LNCAP (cell line): ENCODE measurements around the gene HRH1.

Source experiments
- TF ChIP-seq, protein P1 (sequence below): fragments of 450-650 bp; IDR thresholded peaks from 2 replicates; pipeline ENCODE4 v1.5.1; 2017; ENCODE audit warnings: mild to moderate bottlenecking

HRH1 gene

DNA sequence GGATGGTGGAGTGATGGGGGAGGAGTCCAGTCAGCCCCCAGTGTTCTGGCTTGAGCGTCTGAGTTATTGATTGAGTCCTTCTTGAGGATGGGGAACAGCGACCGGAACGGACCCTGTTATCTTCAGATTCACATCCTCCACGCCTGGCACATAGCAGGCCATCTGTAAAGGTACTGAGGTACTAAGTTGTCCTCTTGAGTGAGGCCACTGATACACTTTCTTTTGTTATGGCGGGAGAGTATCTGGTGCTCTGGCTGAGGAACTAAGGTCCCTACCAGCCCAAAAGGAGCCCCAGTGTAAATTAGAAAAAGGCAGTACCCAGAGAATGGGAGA lies 16.7 kb upstream of the HRH1 start:
- TF ChIP-seq, protein P1, sequence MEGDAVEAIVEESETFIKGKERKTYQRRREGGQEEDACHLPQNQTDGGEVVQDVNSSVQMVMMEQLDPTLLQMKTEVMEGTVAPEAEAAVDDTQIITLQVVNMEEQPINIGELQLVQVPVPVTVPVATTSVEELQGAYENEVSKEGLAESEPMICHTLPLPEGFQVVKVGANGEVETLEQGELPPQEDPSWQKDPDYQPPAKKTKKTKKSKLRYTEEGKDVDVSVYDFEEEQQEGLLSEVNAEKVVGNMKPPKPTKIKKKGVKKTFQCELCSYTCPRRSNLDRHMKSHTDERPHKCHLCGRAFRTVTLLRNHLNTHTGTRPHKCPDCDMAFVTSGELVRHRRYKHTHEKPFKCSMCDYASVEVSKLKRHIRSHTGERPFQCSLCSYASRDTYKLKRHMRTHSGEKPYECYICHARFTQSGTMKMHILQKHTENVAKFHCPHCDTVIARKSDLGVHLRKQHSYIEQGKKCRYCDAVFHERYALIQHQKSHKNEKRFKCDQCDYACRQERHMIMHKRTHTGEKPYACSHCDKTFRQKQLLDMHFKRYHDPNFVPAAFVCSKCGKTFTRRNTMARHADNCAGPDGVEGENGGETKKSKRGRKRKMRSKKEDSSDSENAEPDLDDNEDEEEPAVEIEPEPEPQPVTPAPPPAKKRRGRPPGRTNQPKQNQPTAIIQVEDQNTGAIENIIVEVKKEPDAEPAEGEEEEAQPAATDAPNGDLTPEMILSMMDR = no peak

DNA sequence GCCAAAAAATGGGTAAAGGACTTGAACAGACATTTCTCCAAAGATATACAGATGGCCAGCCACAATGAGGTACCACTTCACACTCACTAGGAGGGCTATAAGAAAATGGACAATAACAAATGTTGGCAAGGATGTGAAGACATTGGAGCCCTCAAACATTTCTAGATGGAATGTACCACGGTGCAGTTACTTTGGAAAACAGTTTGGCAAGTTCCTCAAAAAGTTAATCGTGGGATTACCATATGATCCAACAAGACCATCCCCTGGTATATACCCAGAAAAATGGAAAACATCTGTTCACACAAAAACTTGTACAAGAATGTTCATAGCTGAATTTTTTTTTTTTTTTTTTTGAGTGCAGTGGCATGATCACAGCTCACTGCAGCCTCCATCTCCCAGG lies 15.9 kb upstream of the HRH1 start:
- TF ChIP-seq, protein P1 = no peak

DNA sequence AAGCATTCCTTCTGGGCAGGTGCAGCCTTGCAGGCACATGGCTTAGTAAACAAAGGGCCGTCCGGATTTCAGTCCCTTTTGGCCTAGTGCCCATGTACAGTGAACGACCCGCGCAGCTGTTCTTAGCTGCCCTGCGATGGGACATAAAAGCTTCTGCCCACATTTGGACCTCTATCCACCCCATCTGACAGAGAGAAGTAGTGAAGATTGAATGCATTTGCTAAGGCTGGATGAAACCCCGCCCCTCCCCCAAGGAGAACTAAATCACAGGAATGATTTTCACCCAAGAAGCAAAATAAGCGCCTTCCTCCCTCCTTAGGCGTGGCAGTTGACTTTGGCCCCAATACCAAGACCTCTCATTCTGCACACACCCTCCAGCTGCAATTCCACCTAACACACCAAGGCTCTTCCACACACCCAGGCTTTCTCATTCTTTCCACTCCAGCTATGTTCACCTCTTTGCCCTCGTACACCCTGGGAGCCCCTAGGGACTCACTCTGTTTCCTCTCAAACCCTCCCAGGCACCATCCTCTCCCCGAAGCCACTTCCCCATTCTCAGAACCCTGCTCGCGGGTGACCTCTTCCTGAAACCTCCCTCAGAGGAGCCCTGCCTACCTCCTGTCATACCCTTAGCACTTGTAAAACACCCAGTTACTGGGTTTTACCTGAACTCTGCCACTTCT lies 14.1 kb upstream of the HRH1 start:
- TF ChIP-seq, protein P1 = no peak

DNA sequence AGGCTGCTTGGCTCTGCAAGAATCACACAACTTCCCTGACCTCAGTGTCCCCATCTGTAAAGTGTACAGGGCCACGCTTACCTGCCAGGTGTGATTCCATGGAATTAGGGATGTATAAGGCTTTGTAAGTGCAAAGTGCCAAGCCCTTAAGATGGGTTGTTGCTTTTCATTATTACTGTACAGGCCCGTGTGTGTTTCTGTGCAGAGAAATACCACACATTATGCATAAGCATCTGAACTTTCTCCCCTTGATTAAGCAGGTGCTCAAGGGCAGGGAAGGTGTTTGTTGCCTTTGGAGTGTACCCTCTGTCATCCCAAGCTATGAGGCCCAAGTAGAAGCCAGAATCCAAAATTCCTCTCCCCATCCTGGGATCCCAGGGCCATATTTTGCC lies 13.6 kb upstream of the HRH1 start:
- TF ChIP-seq, protein P1 = no peak

DNA sequence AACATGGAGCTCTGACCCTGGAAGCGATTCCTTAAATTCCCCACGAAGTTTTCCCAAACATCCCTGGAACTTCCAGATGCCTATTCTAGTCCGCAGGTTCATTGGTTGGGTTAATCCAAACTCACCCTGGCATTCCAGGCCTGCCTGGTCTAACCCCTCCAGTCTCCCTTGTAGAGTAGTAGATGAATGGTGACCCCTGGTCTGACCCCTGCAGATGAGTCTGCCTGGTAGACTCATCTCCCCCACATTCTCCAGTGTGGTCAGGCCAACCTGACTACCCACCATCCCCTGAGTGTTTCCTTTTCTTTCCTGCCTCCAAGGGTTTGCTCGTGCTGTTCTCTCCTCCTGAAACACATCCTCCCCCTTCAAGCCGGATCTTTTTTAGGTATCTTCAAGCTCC lies 10.8 kb upstream of the HRH1 start:
- TF ChIP-seq, protein P1 = no peak

DNA sequence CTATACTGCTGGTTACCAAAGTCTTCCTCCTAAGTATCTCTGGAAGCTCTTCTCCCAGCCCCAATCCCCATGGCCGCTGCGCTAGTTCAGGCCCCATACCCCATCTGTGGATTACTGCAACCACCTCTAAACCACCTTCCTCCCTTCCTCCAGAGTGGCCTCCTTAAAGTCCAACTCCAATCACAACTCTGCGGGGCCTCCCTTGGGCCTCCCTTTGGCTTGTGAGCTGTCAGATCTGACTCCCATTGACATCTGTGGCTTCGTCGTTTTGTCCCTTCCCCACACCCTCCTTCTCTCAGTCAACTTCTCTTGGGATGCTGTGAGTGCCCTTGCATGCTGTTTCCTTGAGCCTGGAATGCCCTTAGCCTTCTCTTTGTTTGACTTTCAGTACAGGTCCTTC lies 9.3 kb upstream of the HRH1 start:
- TF ChIP-seq, protein P1 = no peak

DNA sequence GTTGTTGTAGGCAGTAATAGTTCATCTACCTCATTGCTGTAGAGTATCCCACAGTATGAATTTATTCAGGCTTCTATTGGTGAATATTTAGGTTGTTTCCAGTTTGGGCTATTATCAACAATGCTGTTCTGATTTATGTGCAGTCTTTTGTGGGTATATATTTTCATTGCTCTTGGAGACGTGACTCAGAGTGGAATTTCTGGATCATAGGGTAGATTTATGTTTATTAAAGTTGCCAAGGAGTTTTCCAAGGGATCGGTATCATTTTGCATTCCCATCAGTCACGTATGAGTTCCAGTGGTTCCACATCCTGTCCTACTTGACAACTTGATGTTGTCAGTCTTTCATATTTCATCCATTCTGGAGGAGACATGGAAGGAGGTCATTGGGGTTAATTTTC lies 8.4 kb upstream of the HRH1 start:
- TF ChIP-seq, protein P1 = no peak
